Activated CD4-positive, alpha-beta T cell treated with anti-CD3 and anti-CD28 coated beads for 36 hours (primary cell): ENCODE data around the gene MSH3. TPM values are rescaled to one million over a fixed set of nuclear protein-coding genes. Genes with fewer than 3 reads are reported as not detected.
A peak's percentile ranks its signal among the peaks of the same experiment; 100 is the strongest.
"Not testable (repeated sequence)": the region's sequence is repeated elsewhere in the genome, so short reads cannot be mapped to it uniquely, and the experiment has no call there.

Experiments used
- ATAC-seq: fragments of 200-7000 bp; cut with Tn5 transposase; one replicate; pipeline ENCODE4 v1.10.0; 2021; ENCODE audit warnings: mild to moderate bottlenecking, moderate library complexity
- CTCF ChIA-PET: fragments of 350-600 bp; sonication (Branson Sonifier 250); formaldehyde crosslinking; loops from one replicate; lab custom pipeline; 2021; ENCODE audit warnings: antibody characterized with exemption; lab: Charles Lee
- POLR2A ChIA-PET: fragments of 350-600 bp; sonication (Branson Sonifier 250); formaldehyde crosslinking; loops from one replicate; lab custom pipeline; 2021; ENCODE audit warnings: antibody characterized with exemption, inconsistent platforms; lab: Charles Lee
- DNase-seq: peaks from one replicate; pipeline ENCODE4 v3.0.0-alpha.2; 2020
- H3K27ac Mint-ChIP-seq: one replicate; pipeline ENCODE4 v1.8.0; 2021; ENCODE audit warnings: mixed read lengths
- H3K27me3 Mint-ChIP-seq: one replicate; pipeline ENCODE4 v1.8.0; 2021; ENCODE audit warnings: mixed read lengths
- H3K36me3 Mint-ChIP-seq: one replicate; pipeline ENCODE4 v1.8.0; 2021; ENCODE audit warnings: low read depth, mixed read lengths
- H3K4me1 Mint-ChIP-seq: one replicate; pipeline ENCODE4 v1.8.0; 2021; ENCODE audit warnings: mixed read lengths
- H3K4me3 Mint-ChIP-seq: one replicate; pipeline ENCODE4 v1.8.0; 2021; ENCODE audit warnings: mild to moderate bottlenecking, moderate library complexity, mixed read lengths
- H3K9me3 Mint-ChIP-seq: one replicate; pipeline ENCODE4 v1.8.0; 2021; ENCODE audit warnings: low read depth, mixed read lengths
- intact Hi-C, 2 experiments: fragments of 100-400 bp; cut with DNase I in 1 of 2; cut with micrococcal nuclease in 1 of 2; formaldehyde crosslinking; loops; one replicate each; pipeline versions ENCODE4 v1.14.2 to v1.15.1; 2022 to 2024; cut with DNase I, micrococcal nuclease
- total RNA-seq, 2 experiments: library from RNA; stranded (reverse); gene quantifications; one replicate each; pipeline ENCODE4 v1.2.3, GENCODE V29; 2021

The MSH3 gene
- total RNA-seq, 2 experiments from 2014 or later: 25.6 to 27.1 TPM

DNA sequence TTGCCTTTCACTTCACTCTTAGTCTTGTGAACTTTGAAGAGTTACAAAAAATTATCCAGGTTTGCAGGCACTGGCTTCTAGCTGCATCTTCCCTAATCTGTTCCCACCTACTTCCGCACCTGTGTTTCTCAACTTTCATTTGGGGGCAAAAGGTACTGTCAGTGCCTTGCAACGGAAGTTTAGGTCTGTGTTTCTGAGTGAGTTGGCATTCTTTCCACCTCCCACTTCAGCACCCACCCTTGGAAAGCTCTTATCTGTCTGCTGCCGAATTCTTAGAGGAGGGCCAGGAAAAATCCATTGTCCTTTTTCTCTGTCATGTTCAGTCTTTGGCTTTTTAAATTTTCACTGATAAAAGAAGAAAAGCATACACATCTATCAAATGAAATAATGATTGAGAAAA lies 216.0 kb downstream of the MSH3 start:
- H3K4me1 Mint-ChIP-seq: peaks cover 36% of the 10 kb centered on the region
- H3K36me3 Mint-ChIP-seq: peaks cover 50% of the 10 kb centered on the region
- ChIA-PET CTCF (interaction anchor here (0.7 kb wide), 1 partner anchor 147 kb away, joined by 3 read pairs; no protein-coding TSS in a partner anchor), POLR2A (no interaction called here)
- DNase-seq (no peak), ATAC-seq (no peak)
- intact Hi-C loops: loop anchor here in 1 of 2 experiments (5.0 kb wide), 1 partner anchor 463 kb away; the partner anchor contains the start of gene ZFYVE16
- H3K27me3 Mint-ChIP-seq: no peaks in the 10 kb centered on the region
- no peak overlapping the region for H3K27ac Mint-ChIP-seq
- H3K9me3 Mint-ChIP-seq: no peaks in the 10 kb centered on the region
- H3K4me3 Mint-ChIP-seq: no peak overlapping the region

DNA sequence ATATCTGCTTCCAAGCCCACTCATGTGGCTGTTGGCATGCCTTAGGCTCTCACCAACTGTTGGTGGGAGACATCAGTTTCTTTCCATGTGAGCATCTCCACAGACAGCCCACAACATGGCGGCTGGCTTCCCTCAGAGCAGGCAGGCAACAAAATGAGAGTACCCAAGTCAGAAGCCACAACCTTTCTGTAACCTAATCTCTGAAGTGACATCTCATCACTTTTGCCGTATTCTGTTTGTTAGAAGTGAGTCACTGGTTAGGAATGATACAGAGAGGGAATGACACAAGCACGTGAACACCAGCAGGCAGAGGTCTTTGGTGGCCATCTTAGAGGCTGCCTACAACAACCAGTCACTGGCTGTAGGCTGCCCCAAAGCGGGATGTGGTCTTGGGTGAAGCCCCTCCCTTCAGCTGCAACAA lies 217.1 kb downstream of the MSH3 start:
- H3K36me3 Mint-ChIP-seq: peaks cover 44% of the 10 kb centered on the region

DNA sequence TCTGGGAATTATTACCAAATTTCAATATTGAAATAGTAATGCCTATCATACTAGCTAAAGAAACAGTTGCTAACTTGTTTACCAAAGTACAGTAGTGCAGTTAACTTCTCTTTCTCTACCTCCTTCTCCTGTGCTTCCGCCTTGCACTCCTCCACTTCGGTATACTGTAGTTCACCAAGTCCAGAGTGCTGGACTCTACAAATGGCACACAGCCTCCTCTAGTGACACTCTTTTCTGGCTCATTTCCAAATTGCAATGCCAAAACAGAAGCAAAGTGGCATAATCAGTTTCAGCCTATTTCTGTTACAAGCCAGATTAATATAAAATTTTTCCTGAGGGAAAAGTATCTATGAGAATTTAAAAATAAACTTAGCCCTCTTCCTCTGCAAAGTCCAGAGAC lies 219.7 kb downstream of the MSH3 start:
- no peak for DNase-seq
- ChIA-PET CTCF (interaction anchor here (0.6 to 1.3 kb wide), 2 partner anchors 8 to 296 kb away, joined by 3 read pairs; no protein-coding TSS in a partner anchor), POLR2A (no interaction called here)
- Mint-ChIP-seq H3K36me3 (peaks cover 39% of the 10 kb centered on the region), H3K27ac (no peak overlapping the region), H3K4me3 (no peak overlapping the region), H3K9me3 (no peaks in the 10 kb centered on the region), H3K4me1 (peaks cover 12% of the 10 kb centered on the region), H3K27me3 (no peaks in the 10 kb centered on the region)
- ATAC-seq: no peak
- intact Hi-C loops: loop anchor here in 1 of 2 experiments (5.0 kb wide), 1 partner anchor 467 kb away; the partner anchor contains the start of gene ZFYVE16

More for the DNA sequence above, 217.1 kb downstream of the MSH3 start:
- DNase-seq: peak; percentile 76
- Mint-ChIP-seq H3K4me1 (peaks cover 27% of the 10 kb centered on the region), H3K9me3 (no peaks in the 10 kb centered on the region), H3K4me3 (no peak overlapping the region), H3K27me3 (no peaks in the 10 kb centered on the region), H3K27ac (peak overlapping the region; percentile 61)
- CTCF ChIA-PET: interaction anchor here (1.2 kb wide), 1 partner anchor 9 kb away, joined by 3 read pairs; no protein-coding TSS in a partner anchor
- intact Hi-C loops: loop anchor here in 1 of 2 experiments (1.0 to 5.0 kb wide), 2 partner anchors 136 to 464 kb away; partner anchors contain the start of gene ZFYVE16
- POLR2A ChIA-PET: no interaction called here
- ATAC-seq: peak; percentile 97

DNA sequence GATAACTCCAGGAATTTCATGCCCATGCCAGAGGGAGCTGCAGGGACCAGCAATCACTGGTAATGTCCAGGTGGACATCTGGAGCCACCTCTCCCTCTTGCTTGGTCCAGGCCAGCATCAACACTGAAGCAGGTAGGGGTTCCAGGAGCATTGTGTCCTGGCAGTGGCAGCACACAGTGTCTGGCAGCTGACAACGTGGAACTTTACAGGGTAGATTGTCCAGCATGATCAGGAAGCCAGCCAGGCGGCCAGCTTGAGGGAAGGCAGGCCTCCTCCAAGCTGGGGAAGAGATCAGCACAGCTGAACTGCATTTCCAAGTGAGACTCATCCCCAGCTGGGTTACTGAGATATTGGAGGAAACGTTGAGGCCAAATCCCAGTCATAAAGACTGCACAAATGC lies 223.1 kb downstream of the MSH3 start:
- ATAC-seq (no peak), DNase-seq (no peak)
- Mint-ChIP-seq H3K36me3 (peaks cover 45% of the 10 kb centered on the region), H3K27me3 (no peaks in the 10 kb centered on the region), H3K4me1 (no peaks in the 10 kb centered on the region), H3K4me3 (no peak overlapping the region), H3K27ac (no peak overlapping the region), H3K9me3 (no peaks in the 10 kb centered on the region)
- ChIA-PET POLR2A (no interaction called here), CTCF (interaction anchor here (1.4 to 1.6 kb wide), 2 partner anchors 78 to 231 kb away, joined by 3 to 4 read pairs; no protein-coding TSS in a partner anchor)
- intact Hi-C loops: no loop called here

DNA sequence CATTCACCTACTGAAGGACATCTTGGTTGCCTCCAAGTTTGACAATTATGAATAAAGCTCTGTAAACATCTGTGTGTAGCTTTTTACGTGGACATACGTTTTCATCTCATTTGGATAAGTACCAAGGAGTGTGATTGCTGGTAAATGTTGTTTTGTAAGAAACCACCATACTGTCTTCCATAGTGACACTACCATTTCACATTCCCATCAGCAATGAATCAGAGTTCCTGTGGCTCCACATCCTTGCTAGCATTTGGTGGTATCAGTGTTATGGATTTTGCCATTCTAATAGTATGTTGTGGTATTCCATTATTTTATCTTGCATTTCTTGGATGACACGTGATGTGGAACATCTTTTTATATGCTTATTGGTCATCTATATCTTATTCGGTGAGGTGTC lies 227.3 kb downstream of the MSH3 start:
- intact Hi-C loops: no loop called here
- POLR2A ChIA-PET: no interaction called here
- peaks cover 32% of the 10 kb centered on the region for H3K36me3 Mint-ChIP-seq

DNA sequence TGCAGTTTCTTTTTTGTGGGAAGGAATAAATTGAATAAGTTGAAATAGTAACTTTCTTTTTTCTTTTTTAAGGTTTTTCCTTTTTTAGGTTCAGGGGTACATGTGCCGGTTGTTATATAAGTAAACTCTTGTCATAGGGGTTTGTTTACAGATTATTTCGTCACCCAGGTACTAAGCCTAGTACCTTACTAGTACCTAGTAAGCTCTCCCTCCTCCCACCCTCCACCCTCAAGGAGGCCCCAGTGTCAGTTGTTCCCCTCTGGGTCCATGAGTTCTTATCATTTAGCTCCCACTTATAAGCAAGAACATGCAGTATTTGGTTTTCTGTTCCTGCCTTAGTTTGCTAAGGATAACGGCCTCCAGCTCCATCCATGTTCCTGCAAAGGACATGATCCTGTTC lies 228.9 kb downstream of the MSH3 start:
- ATAC-seq, intact Hi-C loops, POLR2A ChIA-PET, H3K27ac Mint-ChIP-seq, H3K9me3 Mint-ChIP-seq, H3K27me3 Mint-ChIP-seq, H3K4me3 Mint-ChIP-seq, DNase-seq: not testable (repeated sequence)
- CTCF ChIA-PET: interaction anchor here (0.6 to 0.7 kb wide), 2 partner anchors 44 to 71 kb away, joined by 3 to 4 read pairs; no protein-coding TSS in a partner anchor
- H3K36me3 Mint-ChIP-seq: peaks cover 22% of the 10 kb centered on the region
- peaks cover 23% of the 10 kb centered on the region for H3K4me1 Mint-ChIP-seq

More for the DNA sequence above, 227.3 kb downstream of the MSH3 start:
- H3K4me3 Mint-ChIP-seq: no peak overlapping the region
- ATAC-seq (no peak), DNase-seq (no peak)
- peaks cover 23% of the 10 kb centered on the region for H3K4me1 Mint-ChIP-seq
- H3K27ac Mint-ChIP-seq: no peak overlapping the region
- CTCF ChIA-PET: interaction anchor here (0.6 to 1.4 kb wide), 4 partner anchors 8 to 1380 kb away, joined by 3 read pairs; no protein-coding TSS in a partner anchor
- H3K27me3 Mint-ChIP-seq: no peaks in the 10 kb centered on the region
- no peaks in the 10 kb centered on the region for H3K9me3 Mint-ChIP-seq

DNA sequence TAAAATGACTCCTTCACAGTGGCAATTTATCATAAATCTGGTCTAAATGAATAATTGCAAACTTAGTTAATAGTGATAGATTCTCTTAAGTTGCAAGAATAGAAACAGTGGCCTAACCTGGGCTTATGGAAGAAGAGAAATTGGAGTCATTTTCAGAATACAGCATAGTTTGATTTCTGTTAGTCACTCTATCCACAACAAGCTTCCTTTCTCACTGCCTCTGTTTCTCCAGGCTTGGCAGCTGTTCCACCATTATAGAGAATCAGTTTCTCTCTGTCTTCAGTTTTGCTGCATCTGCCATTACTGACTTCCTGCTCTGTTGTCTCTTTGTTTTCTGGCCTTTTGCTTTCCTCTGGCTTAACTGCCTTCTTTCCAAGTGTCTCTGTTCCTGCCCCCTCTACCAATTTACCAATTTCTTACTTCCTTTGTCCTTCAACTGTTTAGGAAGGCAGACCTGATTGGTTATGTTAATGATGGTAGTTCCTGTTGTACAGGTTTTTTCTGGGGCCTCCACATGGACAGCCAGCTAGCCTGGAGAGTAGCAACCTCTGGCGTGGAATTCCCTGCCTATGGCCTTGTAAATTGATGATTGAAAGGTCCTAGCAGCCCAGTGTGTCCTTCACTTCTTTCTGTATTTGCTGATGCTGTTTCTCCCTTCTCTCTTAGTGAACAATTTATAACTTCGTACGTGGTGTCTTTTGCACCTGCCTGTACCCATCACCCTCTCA lies 229.8 kb downstream of the MSH3 start:
- DNase-seq (no peak), ATAC-seq (peak; percentile 40)
- Mint-ChIP-seq H3K4me1 (peaks cover 23% of the 10 kb centered on the region), H3K27ac (peak overlapping the region; percentile 78), H3K9me3 (no peaks in the 10 kb centered on the region), H3K27me3 (no peaks in the 10 kb centered on the region), H3K4me3 (no peak overlapping the region), H3K36me3 (peaks cover 23% of the 10 kb centered on the region)
- CTCF ChIA-PET: interaction anchor here (0.6 to 0.7 kb wide), 2 partner anchors 9 to 72 kb away, joined by 4 to 6 read pairs; no protein-coding TSS in a partner anchor
- POLR2A ChIA-PET: no interaction called here
- intact Hi-C loops: no loop called here

DNA sequence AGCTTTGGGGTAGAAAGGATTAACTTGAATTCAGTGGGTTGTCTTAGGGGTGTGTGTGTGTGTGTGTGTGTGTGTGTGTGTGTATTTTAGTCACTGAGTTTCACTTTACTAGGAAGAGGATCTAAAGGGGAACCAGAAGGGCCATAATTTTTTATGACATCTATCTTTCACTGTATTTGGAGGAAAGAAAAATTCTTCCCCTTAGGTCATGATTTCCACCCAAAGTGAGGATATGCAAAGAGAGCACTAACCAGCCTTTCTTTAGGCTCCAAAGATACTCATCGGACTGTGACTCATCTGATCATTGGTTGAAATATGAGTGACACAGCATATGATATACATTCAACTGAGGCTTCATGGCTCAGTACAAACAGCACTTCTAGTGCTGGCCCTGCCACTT lies 230.5 kb downstream of the MSH3 start:
- ATAC-seq (peak; percentile 97), DNase-seq (peak; percentile 12)
- POLR2A ChIA-PET: no interaction called here
- Mint-ChIP-seq H3K4me1 (peaks cover 23% of the 10 kb centered on the region), H3K9me3 (no peaks in the 10 kb centered on the region), H3K4me3 (no peak overlapping the region), H3K27ac (peak overlapping the region; percentile 78), H3K36me3 (peaks cover 22% of the 10 kb centered on the region), H3K27me3 (no peaks in the 10 kb centered on the region)
- intact Hi-C loops: no loop called here
- CTCF ChIA-PET: no interaction called here

DNA sequence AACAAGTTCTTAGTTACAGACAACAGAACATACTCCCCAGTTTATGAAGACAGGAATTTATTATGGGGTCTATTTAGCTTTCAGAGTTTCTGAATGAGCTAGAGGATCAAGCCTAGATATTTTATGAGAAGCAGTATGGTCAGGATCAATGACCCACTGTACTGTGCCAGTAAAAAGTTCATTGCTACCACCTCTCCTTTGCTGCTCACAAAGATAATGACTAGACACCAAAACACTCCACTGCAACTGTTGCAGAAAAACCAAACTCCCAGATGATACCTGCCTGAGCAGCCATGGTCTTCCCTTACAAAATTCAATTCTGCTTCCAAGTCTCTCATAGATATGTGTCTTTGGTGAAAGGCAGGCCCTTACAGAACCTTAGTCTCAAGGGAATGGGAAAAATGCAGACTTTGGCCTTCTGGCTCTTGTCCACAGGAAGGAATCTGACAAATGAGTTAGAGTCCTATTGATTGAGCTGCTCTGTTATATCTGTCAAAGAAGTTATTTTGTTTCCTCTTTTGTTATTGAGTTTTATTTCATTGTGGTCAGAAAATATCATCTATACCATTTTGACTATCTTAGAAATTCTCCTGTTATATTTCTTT lies 231.0 kb downstream of the MSH3 start:
- intact Hi-C loops: no loop called here
- H3K36me3 Mint-ChIP-seq: peaks cover 20% of the 10 kb centered on the region
- peaks cover under 1% of the 10 kb centered on the region for H3K9me3 Mint-ChIP-seq
- POLR2A ChIA-PET: no interaction called here
- CTCF ChIA-PET: no interaction called here
- H3K4me1 Mint-ChIP-seq: peaks cover 23% of the 10 kb centered on the region
- peak overlapping the region; percentile 78 for H3K27ac Mint-ChIP-seq
- H3K4me3 Mint-ChIP-seq: no peak overlapping the region
- ATAC-seq (no peak), DNase-seq (no peak)
- H3K27me3 Mint-ChIP-seq: no peaks in the 10 kb centered on the region

DNA sequence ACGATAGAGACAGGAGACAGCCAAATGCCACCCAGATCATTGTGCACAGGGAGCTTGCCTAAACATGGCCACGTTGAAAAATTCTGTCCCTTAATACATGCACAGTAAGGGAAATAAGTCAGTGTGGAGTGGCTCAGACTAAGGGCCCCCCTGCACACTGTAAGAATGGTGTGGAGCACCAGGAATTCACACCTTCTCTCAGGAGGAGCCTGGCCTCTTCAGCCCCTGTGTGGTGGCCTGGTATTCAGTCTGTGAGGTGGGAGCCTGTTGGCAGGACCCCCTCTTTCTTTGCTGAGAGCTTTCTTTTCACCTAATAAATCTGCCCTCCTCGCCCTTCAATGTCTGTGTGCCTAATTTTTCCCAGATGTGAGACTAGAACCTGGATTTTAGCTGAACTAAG lies 239.6 kb downstream of the MSH3 start:
- no peak for DNase-seq

DNA sequence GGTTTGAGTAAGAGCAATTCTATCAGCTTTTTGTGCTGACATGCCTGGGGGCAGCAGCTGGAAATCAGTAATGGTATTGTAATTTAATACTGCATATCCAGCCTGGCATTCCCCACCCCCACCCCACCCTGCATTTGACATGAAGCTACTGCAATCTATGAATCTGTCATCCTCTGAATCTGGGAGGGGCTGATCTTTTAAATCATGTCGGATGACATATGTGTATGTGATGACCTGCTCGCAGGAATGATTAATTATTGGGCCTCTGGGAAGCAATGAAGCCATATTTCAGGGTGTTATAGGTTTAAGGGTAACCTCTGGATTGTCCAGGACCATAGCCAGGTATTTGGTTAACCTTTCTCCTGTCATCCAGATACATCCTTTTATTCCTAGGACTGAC lies 241.1 kb downstream of the MSH3 start:
- CTCF ChIA-PET: no interaction called here
- POLR2A ChIA-PET: no interaction called here
- no peak for ATAC-seq
- intact Hi-C loops: no loop called here
- Mint-ChIP-seq H3K4me3 (no peak overlapping the region), H3K36me3 (peaks cover 8% of the 10 kb centered on the region), H3K4me1 (no peaks in the 10 kb centered on the region), H3K27me3 (no peaks in the 10 kb centered on the region), H3K9me3 (peaks cover 4% of the 10 kb centered on the region), H3K27ac (no peak overlapping the region)
- DNase-seq: no peak

More for the DNA sequence above, 239.6 kb downstream of the MSH3 start:
- Mint-ChIP-seq H3K4me3 (no peak overlapping the region), H3K4me1 (no peaks in the 10 kb centered on the region), H3K27me3 (no peaks in the 10 kb centered on the region), H3K9me3 (peaks cover 5% of the 10 kb centered on the region), H3K36me3 (peaks cover 11% of the 10 kb centered on the region), H3K27ac (no peak overlapping the region)
- no peak for ATAC-seq
- CTCF ChIA-PET: interaction anchor here (0.7 kb wide), 1 partner anchor 188 kb away, joined by 3 read pairs; no protein-coding TSS in a partner anchor
- POLR2A ChIA-PET: no interaction called here
- intact Hi-C loops: no loop called here
